GM10248 (cell line): ENCODE results near the gene NUP85.

Experiments used
- CTCF ChIA-PET: fragments of 300-600 bp; sonication (Branson Sonifier 250); formaldehyde crosslinking; extraction: SDS; loops from one replicate; lab custom pipeline; 2021; ENCODE audit warnings: antibody characterized with exemption; lab: Yijun Ruan, JAX
- POLR2A ChIA-PET: fragments of 350-650 bp; sonication (Branson Sonifier 250); formaldehyde crosslinking; extraction: SDS; loops from one replicate; lab custom pipeline; 2020; ENCODE audit warnings: antibody characterized with exemption; lab: Yijun Ruan, JAX
- DNase-seq: peaks from one replicate; pipeline ENCODE4 v3.0.0; 2012; ENCODE audit errors: extremely low spot score
- CTCF ChIP-seq: IDR thresholded peaks from 2 replicates; pipeline ENCODE4 v1.5.1; 2012; ENCODE audit warnings: mild to moderate bottlenecking, low read depth; ENCODE audit errors: extremely low read depth, missing control alignments, control extremely low read depth

The NUP85 gene

GRCh38 chr17:75241996-75242460 is 36.5 kb downstream of the NUP85 start:
- DNase-seq, result no peak
- ChIA-PET POLR2A (interaction anchor here (1.1 kb wide), 1 partner anchor 128 kb away, joined by 3 read pairs; no protein-coding TSS in a partner anchor), CTCF (interaction anchor here (1.2 to 7.4 kb wide), 6 partner anchors 16 to 128 kb away, joined by 3 to 87 read pairs (median 12); partner anchors contain the start of genes GGA3, MIF4GD, MRPS7 and NT5C)
- no peak for TF ChIP-seq CTCF

GRCh38 chr17:75242461-75243042 is 37.1 kb downstream of the NUP85 start:
- ChIA-PET POLR2A (interaction anchor here (0.6 to 1.1 kb wide), 3 partner anchors 10 to 128 kb away, joined by 3 read pairs; no protein-coding TSS in a partner anchor), CTCF (interaction anchor here (1.2 to 7.4 kb wide), 6 partner anchors 17 to 129 kb away, joined by 3 to 87 read pairs (median 12); partner anchors contain the start of genes GGA3, MIF4GD, MRPS7 and NT5C)
- TF ChIP-seq CTCF, result no peak
- peak; percentile 62 for DNase-seq

- no peak for TF ChIP-seq CTCF
- POLR2A ChIA-PET, result interaction anchor here (1.3 kb wide), 1 partner anchor 16 kb away, joined by 4 read pairs; no protein-coding TSS in a partner anchor
- CTCF ChIA-PET, result interaction anchor here (0.6 to 1.7 kb wide), 5 partner anchors 14 to 168 kb away, joined by 3 to 10 read pairs (median 4); partner anchors contain the start of gene MIF4GD
- peak; percentile 56 for DNase-seq
These were observed 38.8 kb downstream of the NUP85 start for GRCh38 chr17:75244133-75244866.

- ChIA-PET CTCF (interaction anchor here (0.8 to 1.7 kb wide), 4 partner anchors 15 to 26 kb away, joined by 3 to 10 read pairs (median 4); partner anchors contain the start of gene MIF4GD), POLR2A (interaction anchor here (1.3 kb wide), 1 partner anchor 16 kb away, joined by 4 read pairs; no protein-coding TSS in a partner anchor)
- no peak for TF ChIP-seq CTCF
- no peak for DNase-seq
These were observed 39.5 kb downstream of the NUP85 start for GRCh38 chr17:75245011-75245410.

GRCh38 chr17:75246404-75246803 is 40.9 kb downstream of the NUP85 start:
- ChIA-PET CTCF (interaction anchor here (1.0 to 1.3 kb wide), 3 partner anchors 16 to 132 kb away, joined by 3 read pairs; no protein-coding TSS in a partner anchor), POLR2A (interaction anchor here (0.5 to 0.7 kb wide), 3 partner anchors 16 to 181 kb away, joined by 3 to 4 read pairs (median 4); no protein-coding TSS in a partner anchor)
- no peak for DNase-seq
- TF ChIP-seq CTCF, result no peak

- ChIA-PET CTCF (interaction anchor here (0.8 to 5.2 kb wide), 11 partner anchors 9 to 288 kb away, joined by 3 to 32 read pairs (median 5); partner anchors contain the start of genes GGA3, MIF4GD, MRPS7 and SLC25A19), POLR2A (interaction anchor here (0.6 to 3.0 kb wide), 5 partner anchors 12 to 160 kb away, joined by 3 to 27 read pairs (median 5); partner anchors contain the start of genes GGA3, MIF4GD, MRPS7 and SLC25A19)
- no peak for TF ChIP-seq CTCF
- no peak for DNase-seq
These were observed 44.1 kb downstream of the NUP85 start for GRCh38 chr17:75249564-75249963.
